HG02588 (cell line): ENCODE data around the gene KCNA2.

Experiments used
- ATAC-seq: cut with Tn5 transposase; IDR thresholded peaks from one replicate; pipeline ENCODE4 v1.9.1; 2021; ENCODE audit warnings: mild to moderate bottlenecking, moderate library complexity; ENCODE audit not compliant: unreplicated experiment

KCNA2 gene

DNA sequence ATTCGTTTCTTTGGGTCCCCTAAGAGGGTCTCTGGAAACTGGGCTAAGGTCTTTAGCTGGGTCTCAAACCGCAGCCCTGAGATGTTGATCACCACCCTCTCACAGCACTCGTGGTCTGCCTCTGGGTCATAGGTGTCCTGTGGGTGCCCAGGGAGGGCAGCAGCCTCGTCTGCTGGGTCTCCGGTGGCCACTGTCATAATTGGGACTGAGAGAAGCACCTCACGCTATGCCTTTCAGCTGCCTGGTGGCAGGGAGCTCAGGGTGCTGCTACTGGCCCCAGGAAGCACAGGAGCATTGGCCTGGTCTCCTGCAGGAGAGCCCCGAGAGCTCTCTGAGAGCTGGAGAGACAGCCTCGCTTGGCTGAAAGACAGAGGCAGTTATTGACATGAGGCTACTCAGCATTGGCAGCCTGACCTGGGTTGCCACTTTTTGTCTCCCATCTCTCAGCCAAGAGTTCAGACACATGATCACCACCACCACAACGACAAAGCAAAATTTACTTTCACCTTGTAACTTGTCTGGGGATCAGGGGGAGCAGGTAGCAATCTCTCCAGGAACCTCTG is 1.5 kb downstream of the KCNA2 start:
- ATAC-seq: no peak

DNA sequence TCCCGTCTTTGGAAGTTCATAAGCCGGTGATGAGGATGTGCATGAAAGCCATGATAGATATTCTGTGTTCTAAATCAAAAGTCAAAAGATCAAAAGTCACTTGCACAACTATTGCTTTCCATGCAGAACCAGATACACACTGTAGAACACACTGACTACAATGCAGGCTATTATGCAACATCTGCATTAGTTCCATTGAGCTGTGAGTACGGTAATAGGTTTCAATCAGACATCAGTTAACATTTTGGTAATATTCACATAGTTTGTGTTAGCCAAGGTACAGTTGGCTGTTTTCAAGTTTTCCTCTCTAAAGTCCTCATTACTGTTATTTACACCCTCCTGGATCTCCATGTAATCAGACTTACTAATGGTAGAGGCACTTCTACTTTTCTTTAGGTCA is 3.1 kb downstream of the KCNA2 start:
- no peak for ATAC-seq

DNA sequence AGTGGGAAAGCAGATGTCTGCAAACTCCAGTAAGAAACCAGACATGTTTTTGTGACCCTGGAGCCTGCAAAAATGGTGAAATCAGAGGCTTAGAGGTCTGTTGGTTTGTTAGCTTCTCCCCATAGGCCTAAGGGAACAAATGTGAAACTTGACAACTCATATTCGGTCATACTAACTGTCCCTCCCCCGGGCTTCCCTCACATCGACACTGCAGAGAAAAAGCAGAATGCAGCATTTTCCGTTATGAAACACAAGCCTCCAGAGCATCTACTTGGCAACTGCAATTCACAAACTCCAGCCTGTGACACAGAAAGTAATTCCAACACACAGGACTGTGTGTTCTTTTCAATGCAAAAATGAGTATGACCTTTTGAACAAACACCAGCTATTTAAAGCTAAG is 3.7 kb downstream of the KCNA2 start:
- ATAC-seq: no peak

DNA sequence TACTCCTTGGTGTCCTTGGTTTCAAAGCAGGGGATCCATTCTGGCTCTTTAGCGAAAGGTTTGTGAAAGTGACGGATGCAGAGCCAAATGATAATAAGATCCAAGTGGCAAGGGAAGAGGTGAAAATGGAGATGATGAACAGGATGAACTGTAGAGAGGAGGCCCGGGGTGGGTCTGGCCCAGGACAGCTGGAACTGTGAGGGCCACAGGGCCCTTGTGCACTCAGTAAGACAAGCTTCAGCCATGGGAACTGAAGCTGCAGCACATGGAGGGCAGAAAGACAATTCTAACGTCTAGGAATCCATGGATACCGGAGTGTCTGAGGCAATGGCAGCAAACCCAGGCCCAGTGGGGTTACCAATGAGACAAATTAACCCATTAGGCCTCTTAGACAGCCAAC is 4.8 kb downstream of the KCNA2 start:
- ATAC-seq: no peak

DNA sequence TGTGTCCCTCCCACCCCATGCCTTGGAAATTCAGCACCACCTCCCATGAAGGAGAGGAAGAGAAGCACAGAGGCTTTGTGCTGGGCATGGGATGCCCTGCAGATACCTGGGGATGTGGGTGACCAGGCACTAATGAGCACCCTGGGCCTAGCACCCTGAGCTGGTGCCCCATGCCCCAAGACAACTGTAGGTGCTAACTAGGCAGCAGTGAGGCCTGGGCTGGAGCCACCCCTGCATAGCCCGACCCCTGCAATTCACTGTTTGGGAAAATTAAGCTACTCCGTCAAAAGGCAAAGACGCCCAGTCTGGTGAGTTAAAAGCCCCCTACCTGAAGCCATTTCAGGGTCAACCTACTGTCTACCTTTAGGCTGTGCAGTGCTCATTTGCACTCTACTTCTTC is 5.4 kb downstream of the KCNA2 start:
- no peak for ATAC-seq

DNA sequence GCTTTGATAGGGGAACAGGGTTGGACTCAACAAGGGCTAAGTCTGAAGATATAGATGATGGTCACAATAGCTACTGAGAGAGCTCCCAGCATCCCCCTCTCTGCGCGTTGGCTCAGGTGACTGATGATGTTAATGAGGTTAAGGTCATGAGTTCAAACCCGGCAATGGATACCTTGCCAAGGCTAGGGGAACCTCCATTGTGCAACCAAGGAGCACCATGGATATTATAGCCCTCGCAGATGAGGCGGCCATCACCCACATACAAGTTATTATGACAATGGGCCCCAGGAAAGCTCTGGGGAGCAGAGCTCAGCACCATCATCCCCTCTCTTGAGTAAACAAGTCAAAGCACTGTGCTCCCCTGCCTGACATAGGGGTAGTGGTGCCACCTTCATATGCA is 8.2 kb downstream of the KCNA2 start:
- ATAC-seq: no peak

DNA sequence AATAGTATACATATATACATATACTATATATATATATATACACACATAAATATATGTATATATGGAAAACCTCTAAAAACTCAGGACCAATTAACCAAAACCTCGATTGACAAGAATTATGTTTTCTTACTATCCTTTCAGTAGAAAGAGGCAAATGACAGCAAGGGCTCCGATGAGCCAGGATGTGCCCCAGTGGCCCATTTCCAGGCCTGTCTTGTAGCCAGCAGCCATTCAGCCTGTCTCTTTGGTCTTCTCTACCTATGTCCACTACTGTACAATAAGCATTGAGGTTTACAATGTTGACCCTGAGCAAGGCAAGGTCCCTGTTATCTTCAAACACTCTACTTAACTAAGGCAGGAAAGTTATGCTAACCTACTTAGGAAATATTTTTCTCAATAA is 9.8 kb downstream of the KCNA2 start:
- ATAC-seq: no peak

DNA sequence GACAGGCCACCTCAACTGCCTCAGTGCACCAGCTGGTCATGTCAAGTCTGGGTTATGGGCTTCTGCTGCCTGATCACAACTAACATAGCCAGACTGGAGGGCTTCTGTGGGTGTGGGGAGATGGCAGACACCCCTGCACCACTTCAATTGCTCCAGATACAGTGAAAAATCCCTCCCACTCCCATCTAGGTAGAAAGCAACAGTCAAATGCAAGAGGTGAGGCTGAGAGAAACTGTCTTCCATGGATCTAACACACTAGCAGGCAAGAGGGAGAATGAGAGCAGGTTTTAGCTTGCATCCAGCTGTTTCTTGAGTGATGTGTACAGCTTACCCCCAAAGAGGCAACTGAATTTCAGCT is 10.8 kb downstream of the KCNA2 start:
- no peak for ATAC-seq

DNA sequence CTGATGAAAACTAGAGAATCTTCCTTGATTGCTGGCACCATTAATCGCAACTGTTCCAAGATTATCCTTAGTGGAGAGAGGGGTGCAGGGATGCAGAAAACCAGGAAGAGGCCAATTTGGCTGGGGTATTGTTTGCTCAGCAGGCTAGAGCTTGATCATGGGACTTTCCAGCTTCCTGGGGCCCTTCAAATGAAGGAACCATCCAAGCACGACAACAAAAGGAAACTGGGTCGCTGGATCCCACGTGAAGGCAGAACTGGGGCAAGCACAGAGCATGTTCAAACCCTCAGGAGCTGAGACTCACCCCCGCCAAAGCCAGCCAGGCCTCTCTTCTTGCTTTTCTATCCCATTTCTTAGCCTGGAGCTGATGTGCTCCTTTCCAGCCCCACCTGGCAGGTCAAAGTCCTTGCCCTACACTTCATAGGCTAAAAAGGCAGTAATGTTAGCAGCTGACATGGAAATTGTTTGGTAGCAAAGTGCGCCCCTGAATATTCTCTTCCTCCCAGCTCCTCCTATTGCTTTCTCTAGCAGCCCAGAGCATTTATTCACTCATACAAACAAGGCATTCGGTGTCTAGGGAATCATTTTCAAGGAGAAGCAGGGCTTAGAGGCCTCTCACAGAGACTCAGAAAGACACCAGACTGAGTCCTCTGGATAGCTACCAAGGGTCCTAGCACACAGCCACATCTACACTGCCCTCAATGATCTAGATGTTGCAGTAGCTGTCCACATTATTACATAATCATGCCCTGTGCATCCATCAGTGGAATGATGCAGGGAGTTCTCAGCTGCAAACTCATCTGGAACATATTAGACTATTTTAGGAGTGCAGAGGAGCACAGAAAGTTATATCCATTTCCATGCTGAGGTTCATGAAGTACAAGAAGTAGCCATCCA is 11.5 kb downstream of the KCNA2 start:
- ATAC-seq: no peak

DNA sequence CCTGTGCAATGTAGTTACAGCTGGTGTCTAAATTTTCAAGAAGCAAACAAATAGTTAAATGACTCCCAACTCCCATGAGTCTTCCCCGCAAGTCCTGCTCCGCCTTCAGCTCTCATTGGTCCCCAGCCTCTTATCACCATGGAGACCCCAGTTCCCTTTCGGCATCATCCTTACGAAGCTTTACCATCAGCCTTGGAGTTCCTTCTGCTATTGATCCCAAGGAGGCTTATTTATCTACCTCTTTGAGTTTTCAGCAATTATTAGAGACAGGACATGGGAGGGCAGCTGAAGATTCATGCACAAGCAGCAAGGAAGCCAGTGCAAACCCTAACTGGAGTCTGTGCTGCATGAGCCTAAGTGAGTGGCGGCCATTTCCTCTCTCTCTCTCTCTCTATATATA is 12.3 kb downstream of the KCNA2 start:
- ATAC-seq: no peak

DNA sequence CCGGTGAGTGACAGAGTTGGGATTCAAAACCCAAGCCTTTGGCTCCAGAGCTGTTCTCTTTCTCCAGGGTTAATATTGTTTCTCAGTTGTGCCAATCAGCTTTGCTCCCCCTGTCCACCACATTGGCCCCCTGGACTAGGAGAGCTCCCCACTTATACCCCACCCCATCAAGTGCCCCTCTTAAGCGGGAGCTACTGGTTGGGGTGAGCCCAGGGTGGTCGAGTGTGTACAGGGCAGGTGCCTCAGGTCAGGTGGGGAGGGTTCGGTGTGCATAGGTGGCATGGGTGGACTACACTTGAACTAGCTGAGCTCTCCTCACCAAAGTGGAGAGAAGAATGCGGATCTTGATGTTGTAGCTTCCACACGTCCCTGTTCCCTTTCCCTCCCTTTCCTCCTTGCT is 14.2 kb downstream of the KCNA2 start:
- ATAC-seq: no peak

DNA sequence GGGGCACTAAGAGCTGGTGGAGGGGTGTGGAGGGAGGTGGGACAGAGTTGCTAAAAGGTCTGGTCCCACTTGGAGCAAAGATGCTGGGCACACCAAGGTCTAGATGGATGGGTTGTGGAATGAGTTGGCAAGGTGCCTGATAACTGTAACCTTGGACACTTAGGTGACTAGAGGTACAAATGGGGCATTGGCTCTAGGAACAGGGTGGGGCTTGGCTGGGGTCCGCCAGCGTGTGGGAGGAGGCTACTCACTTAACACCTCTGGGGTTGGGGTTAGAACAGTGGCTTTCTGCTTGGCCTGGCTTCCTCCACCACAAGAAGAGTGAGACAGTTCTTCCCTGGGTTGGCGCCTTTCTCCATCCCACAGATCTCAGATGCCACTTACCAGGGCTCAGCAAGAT is 17.2 kb downstream of the KCNA2 start:
- ATAC-seq: no peak

DNA sequence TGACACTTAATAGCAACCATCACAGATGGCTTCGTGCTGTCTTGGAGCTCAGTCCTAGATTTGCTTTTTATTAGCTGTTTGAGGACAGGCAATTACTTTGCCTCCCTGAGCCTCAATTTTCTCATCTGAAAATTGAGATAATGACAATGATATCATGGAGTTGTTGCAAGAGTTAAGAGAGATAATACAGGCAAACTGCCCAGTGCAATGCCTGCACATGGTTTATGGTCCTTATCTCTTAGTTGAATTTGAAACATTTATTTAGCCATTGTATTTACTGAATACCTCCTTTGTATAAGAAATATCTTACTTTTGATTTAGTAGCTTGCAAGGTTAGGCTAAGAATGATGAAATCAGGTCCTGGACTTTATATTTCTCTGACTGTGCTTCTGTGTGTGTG is 17.7 kb downstream of the KCNA2 start:
- ATAC-seq: no peak

DNA sequence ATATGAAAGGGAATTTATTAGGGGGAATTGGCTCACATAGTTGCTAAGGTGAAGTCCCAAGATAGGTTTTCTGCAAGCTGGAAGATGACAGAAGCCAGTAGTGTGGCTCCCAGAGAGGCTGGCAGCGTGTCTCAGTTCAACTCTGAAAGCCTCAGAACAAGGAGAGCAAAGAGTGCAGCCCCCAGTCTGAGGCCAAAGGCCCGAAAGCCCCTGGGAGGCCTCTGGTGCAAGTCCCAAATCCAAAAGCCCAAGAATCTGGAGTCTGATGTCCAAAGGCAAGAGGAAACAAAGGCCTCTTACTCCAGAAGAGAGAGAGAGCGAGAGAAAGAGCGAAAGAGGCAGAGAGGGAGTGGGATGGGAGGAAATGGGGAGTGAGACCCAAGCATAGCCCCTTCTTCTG is 18.3 kb downstream of the KCNA2 start:
- no peak for ATAC-seq

DNA sequence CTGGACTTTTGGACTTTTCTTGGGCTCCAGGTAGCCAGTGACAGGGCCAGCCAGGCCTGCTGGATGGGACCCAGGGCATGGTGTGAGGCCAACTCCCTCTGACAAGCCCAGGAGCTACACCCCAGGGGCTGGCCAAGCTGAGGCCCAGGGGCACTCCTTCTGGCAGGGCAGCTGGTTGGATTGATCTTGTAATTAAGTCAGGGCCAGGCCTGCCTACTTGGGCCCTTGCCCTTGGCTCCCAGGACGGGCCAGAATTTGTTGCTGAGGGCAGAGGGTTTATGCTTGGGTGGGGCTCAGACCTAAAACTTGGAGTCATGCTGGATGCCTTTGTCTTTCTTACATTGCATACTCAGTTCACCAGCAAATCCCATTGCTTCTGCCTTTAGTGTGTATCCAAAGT is 20.7 kb downstream of the KCNA2 start:
- ATAC-seq: no peak

DNA sequence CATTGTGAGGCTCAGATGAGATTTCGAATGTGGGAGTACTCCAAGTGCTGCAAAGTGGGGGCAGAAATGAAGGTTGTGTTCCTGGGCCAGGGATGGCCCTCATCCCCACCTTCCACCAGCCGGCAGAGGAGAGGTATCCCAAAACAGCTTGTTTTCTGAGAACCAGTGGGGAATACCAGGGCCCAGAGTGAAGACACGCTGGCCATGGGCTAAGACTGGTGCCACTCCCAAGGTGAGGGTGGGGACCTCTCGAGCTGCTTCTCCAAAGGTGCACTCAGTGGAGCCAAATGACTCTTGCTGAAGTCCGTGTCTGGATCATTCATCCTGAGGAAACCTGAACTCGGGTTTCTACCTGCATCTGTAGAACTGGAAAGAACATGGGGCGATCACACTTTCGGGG is 22.1 kb downstream of the KCNA2 start:
- ATAC-seq: no peak

DNA sequence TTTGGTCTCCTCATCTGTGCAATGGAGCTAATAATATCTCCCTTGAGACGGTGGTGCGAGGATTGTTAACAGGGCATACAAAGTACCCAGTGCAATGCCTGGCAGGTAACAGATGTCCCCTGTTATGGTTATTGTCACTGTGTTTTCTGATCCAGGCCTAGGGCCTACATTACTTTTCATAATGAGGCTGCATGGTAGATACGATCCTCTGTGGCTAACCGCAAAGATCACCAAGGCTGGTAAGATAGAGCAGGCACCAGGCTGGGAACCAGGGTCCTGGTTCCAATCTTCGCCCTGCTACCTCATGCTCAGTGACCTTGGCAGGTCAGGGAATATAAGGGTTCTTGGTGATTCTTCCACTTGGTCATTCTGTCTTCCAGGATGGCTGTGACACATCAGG is 22.7 kb downstream of the KCNA2 start:
- no peak for ATAC-seq

DNA sequence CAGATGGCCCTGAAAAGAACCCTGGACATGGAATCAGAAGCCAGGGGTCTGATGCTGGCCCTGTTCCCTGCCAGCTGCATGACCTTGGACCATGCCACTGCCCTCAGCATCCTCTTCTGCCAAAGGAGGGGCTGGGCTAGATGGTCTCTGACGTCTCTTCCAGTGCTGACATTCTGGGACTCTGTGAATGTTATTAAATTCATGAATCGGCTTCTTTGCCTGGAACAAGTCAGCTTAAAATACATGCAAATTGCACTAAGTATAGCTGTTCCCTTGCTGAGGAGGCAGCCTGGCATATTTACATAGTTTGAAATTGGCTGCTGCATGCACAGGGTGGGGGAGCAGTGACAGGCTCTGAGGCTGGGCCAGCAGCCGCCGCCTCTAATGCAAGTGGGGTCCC is 23.8 kb downstream of the KCNA2 start:
- ATAC-seq: no peak

DNA sequence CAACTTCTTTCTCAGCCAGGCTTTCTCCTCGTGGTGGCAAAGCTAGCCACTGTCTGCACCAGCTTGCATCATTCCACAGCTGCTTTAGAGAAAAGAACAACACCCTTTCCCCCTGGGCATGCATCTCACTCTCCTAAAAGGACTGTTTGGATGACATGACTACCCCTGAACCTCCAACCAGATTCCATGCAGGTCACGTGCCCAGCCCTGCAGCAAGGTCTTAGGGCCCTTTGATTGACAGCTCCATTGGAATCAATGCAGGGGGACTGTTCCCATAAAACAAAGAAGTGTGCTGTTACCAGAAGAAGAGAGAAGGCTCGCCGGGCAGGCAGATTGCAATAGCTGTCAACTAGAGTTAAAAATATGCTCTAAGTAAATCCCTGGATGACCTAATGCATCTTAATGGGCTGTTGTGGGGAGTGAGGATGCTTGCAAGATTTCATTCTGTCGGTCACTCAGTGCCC is 24.4 kb downstream of the KCNA2 start:
- ATAC-seq: no peak

DNA sequence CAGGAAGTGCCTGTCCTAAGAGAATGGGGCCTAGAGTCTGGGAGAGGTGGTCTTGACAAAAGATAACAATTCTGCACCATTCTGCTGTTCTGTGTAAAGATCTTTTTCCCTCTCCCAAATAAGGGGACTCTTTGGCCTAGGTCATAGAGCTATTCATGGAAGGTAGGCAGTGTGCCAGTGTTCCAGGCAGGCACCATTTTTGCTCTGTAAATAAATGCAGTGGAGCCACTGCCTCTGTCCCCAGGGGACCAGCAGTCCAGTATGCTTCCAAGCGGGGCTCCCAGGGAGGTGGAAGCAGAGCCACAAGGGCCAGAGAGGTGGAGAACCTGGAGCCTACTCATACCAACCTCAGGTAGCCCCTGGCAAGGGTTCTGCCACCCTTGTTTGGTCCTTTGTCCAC is 25.9 kb downstream of the KCNA2 start:
- no peak for ATAC-seq

DNA sequence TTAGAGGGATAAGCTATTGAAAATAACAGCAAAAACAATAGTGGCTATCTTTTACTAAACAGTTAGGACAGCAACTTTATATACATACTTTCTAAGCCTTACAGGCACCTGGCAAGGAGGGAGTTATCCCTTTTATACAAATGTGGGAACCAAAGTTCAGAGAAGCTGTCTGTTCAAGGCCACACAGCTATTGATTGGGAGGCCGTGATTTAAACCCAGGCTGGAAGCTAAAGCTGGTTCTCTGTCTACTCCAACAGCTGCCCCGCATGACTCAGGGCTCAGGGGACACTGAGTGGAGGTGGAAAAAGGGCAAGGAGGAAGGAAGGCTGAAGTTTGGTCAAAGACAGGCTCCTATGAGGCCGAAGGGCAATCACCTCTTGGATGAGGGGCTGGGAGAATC is 26.7 kb downstream of the KCNA2 start:
- no peak for ATAC-seq

DNA sequence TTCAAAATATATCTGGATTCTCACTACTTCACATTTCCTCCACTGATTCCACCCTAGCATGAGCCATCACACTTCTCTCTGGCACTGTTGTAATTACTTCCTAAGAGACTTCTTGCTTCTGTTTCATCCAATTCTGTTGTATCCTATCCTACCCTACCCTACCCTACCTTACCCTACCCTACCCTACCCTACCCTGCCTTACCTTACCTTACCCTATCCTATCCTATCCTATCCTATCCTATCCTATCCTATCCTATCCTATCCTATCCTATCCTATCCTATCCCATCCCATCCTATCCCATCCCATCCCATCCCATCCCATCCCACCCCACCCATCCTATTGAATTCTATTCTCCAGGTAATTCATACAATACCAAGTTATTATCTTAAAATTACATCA is 29.7 kb downstream of the KCNA2 start:
- no peak for ATAC-seq

DNA sequence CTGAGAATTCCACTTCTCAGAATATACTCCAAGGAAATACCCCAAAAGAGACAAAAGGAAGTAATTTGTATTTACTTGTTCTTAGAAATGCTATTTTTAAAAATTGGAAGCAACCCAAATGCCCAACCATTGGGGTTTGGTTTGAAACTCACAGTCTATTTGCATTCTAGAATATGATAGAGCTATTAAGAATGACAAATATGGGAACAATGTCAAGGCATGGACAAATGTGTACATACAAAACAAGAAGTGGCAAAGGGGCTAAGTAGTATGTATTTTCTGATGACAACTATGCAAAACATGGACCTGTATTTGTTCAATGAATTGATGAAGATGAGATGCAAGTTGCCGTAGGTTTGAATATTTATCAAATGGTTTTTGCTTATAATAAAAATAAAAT is 32.8 kb downstream of the KCNA2 start:
- ATAC-seq: no peak
